Activated naive CD8-positive, alpha-beta T cell treated with anti-CD3 and anti-CD28 coated beads for 36 hours (primary cell): Measurements from ENCODE around the gene ANKMY2. TPM values are rescaled to one million over a fixed set of nuclear protein-coding genes. Genes with fewer than 3 reads are reported as not detected.
"Not testable (repeated sequence)": the region's sequence is repeated elsewhere in the genome, so short reads cannot be mapped to it uniquely, and the experiment has no call there.

Experiments
- DNase-seq: peaks from one replicate; pipeline ENCODE4 v3.0.0; 2021
- H3K27ac Mint-ChIP-seq: one replicate; pipeline ENCODE4 v1.8.0; 2022; ENCODE audit warnings: mild to moderate bottlenecking, moderate library complexity, mixed read lengths
- H3K27me3 Mint-ChIP-seq: one replicate; pipeline ENCODE4 v1.8.0; 2022; ENCODE audit warnings: mild to moderate bottlenecking, mixed read lengths
- H3K36me3 Mint-ChIP-seq: one replicate; pipeline ENCODE4 v1.8.0; 2021; ENCODE audit warnings: mild to moderate bottlenecking, mixed read lengths
- H3K4me1 Mint-ChIP-seq: one replicate; pipeline ENCODE4 v1.8.0; 2021; ENCODE audit warnings: mixed read lengths
- H3K4me3 Mint-ChIP-seq: one replicate; pipeline ENCODE4 v1.8.0; 2022; ENCODE audit warnings: mild to moderate bottlenecking, moderate library complexity, mixed read lengths
- H3K9me3 Mint-ChIP-seq: one replicate; pipeline ENCODE4 v1.8.0; 2022; ENCODE audit warnings: mixed read lengths
- total RNA-seq, 2 experiments: library from RNA; stranded (reverse); gene quantifications; one replicate each; pipeline ENCODE4 v1.2.3, GENCODE V29; 2021

Gene ANKMY2
- total RNA-seq, 2 experiments from 2014 or later, result 12.1 to 12.5 TPM

DNA sequence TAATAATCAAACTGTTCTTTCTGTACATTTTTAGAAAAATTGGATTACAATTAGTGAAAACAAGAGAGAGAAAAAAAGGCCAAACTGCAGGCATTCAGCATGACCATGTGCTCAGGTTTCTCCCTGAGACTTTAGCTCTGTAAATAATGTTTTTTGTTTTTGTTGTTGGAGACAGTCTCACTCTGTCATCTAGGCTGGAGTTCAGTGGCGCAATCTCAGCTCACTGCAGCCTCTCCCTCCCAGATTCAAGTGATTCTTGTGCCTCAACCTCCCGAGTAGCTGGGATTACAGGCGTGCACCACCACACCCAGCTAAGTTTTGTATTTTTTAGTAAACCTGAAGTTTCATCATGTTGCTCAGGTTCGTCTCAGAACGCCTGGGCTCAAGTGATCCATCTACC lies 23.4 kb upstream of the ANKMY2 start:
- no peak for DNase-seq
- Mint-ChIP-seq H3K9me3 (peaks cover 1% of the 10 kb centered on the region), H3K4me3 (no peak overlapping the region), H3K27ac (no peak overlapping the region), H3K27me3 (no peaks in the 10 kb centered on the region), H3K4me1 (peaks cover 23% of the 10 kb centered on the region), H3K36me3 (peaks cover 64% of the 10 kb centered on the region)

DNA sequence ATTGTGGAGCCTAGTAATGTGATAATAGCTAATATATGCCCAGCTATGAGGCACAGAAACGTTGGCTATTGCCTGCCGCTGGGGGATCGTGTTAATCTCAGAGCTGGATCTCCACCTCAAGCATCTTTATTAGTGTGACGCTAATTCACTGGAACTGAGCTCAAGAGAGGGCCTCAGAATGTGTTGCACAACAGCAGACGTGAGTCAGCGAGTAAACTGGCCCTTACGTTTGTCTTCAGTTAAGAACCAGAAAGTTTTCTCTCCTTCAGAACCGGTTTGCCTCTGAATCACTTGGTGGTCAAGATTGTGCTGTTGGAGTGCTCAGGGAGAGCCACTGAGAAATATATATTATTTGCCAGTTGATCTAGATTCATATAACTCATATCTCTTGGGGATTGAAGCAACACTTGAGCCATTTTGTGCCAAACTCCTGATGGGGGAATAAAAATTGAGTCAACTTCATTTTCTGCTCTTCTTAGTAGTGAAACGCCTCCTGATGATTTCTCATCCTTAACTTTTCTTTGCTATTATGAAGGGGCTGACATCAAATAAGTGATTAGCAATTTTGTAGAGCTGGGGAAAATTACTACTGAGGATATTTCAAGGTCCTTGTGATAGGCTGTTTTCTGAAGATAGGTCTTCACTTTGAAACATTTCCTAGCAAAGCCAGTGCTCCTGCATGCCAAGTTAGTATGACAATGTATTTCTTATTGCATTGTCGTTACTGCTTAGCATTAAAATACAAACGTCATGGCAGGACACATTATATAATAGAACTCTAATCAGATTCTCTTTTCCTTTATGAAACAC lies 22.7 kb upstream of the ANKMY2 start:
- Mint-ChIP-seq H3K36me3 (peaks cover 64% of the 10 kb centered on the region), H3K27ac (no peak overlapping the region), H3K4me1 (peaks cover 25% of the 10 kb centered on the region), H3K27me3 (no peaks in the 10 kb centered on the region), H3K4me3 (no peak overlapping the region), H3K9me3 (peaks cover 1% of the 10 kb centered on the region)
- DNase-seq, result no peak

- Mint-ChIP-seq H3K4me3 (no peak overlapping the region), H3K27me3 (no peaks in the 10 kb centered on the region), H3K9me3 (peaks cover 1% of the 10 kb centered on the region), H3K27ac (no peak overlapping the region), H3K36me3 (peaks cover 58% of the 10 kb centered on the region), H3K4me1 (peaks cover 24% of the 10 kb centered on the region)
- DNase-seq, result no peak
Observed at GRCh38 chr7:16667355-16667754, 21.8 kb upstream of the ANKMY2 start.

GRCh38 chr7:16661924-16662323 lies 16.4 kb upstream of the ANKMY2 start:
- Mint-ChIP-seq H3K4me1 (peaks cover 27% of the 10 kb centered on the region), H3K27ac (no peak overlapping the region)

GRCh38 chr7:16660702-16661464 lies 15.3 kb upstream of the ANKMY2 start:
- no peak overlapping the region for H3K27ac Mint-ChIP-seq
- no peak overlapping the region for H3K4me3 Mint-ChIP-seq
- peaks cover 31% of the 10 kb centered on the region for H3K36me3 Mint-ChIP-seq
- DNase-seq, result no peak
- peaks cover 33% of the 10 kb centered on the region for H3K4me1 Mint-ChIP-seq
- H3K9me3 Mint-ChIP-seq, result no peaks in the 10 kb centered on the region
- no peaks in the 10 kb centered on the region for H3K27me3 Mint-ChIP-seq

More at GRCh38 chr7:16661924-16662323, 16.4 kb upstream of the ANKMY2 start:
- H3K27me3 Mint-ChIP-seq, result no peaks in the 10 kb centered on the region
- H3K9me3 Mint-ChIP-seq, result no peaks in the 10 kb centered on the region
- no peak for DNase-seq
- no peak overlapping the region for H3K4me3 Mint-ChIP-seq
- H3K36me3 Mint-ChIP-seq, result peaks cover 27% of the 10 kb centered on the region

- H3K27ac Mint-ChIP-seq, H3K27me3 Mint-ChIP-seq, DNase-seq, H3K4me3 Mint-ChIP-seq, H3K9me3 Mint-ChIP-seq: not testable (repeated sequence)
- H3K36me3 Mint-ChIP-seq, result peaks cover 28% of the 10 kb centered on the region
- H3K4me1 Mint-ChIP-seq, result peaks cover 38% of the 10 kb centered on the region
Observed at GRCh38 chr7:16659854-16660497, 14.4 kb upstream of the ANKMY2 start.

DNA sequence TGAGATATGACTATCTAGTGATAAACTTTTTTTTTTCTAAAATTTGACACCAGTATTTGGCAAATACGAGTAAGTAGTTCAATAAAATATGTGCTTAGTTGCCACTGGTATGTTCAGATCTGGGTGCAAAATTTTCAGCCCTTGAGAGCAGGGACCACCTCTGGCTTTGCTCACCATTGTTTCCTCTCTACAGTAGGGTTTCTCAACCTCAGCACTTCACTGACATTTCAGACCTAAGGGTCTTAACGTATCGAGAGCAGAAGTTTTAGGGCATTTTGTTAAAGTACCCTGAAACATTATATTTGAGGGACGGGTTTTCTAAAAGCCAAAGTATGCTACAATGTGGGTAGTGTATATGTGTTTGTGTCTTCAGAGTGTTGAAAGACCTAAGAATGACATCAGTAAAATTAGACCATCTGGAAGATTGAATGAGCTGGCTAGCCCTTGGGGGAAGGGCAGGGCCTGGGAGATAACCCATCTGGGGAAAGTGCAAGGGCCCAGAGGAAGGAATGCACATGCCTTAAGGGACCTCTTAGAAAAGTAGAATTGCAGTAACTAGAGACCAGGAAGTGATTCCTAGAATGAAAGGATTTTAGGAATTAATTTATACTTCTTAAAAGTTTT lies 12.2 kb upstream of the ANKMY2 start:
- peaks cover 30% of the 10 kb centered on the region for H3K36me3 Mint-ChIP-seq
- no peaks in the 10 kb centered on the region for H3K27me3 Mint-ChIP-seq
- H3K9me3 Mint-ChIP-seq, result no peaks in the 10 kb centered on the region
- H3K27ac Mint-ChIP-seq, result no peak overlapping the region
- DNase-seq, result no peak
- no peak overlapping the region for H3K4me3 Mint-ChIP-seq
- H3K4me1 Mint-ChIP-seq, result peaks cover 43% of the 10 kb centered on the region

DNA sequence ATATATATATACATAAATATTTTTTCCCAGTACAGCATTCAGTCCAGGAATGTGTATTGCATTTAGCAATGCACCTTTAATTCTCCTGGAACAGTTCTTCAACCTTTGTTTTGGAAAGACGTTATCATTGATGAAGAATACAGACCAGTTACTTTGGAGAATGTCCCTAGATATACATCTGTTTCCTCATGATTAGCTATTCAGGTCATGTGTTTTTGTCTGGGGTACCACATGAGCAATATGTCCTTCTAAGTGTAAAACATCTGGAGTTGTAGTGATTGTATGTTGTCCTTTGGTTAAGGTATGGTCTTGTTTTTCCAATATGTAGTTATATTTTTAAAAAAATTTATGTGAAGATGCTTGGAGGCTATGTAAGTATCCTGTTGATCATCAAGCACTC lies 10.6 kb upstream of the ANKMY2 start:
- H3K36me3 Mint-ChIP-seq, result peaks cover 39% of the 10 kb centered on the region
- no peak overlapping the region for H3K4me3 Mint-ChIP-seq
- H3K4me1 Mint-ChIP-seq, result peaks cover 51% of the 10 kb centered on the region
- H3K27me3 Mint-ChIP-seq, result no peaks in the 10 kb centered on the region
- no peak for DNase-seq
- H3K27ac Mint-ChIP-seq, result no peak overlapping the region
- H3K9me3 Mint-ChIP-seq, result no peaks in the 10 kb centered on the region

GRCh38 chr7:16655394-16655793 lies 9.8 kb upstream of the ANKMY2 start:
- Mint-ChIP-seq H3K27ac (no peak overlapping the region), H3K36me3 (peaks cover 40% of the 10 kb centered on the region)

DNA sequence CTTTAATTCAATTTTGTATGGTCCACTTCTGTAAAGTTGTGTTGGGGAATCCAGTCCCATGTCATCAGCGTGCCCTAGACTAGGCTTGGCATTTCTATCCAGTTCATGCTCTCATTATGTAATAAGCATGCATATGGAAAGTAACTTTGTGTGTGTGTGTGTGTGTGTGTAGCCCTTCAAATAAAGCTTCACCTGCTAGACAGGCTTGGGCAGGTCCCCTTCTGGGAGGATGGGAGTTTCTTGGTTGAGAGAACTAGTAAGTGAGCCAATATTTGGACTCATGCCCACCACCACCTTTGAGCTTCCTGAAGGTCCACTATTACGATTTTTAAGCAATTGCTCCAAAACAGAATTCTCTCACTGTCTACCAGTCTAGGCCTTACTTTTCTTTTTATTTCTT lies 7.3 kb upstream of the ANKMY2 start:
- Mint-ChIP-seq H3K36me3 (peaks cover 53% of the 10 kb centered on the region), H3K9me3 (no peaks in the 10 kb centered on the region), H3K27me3 (no peaks in the 10 kb centered on the region), H3K4me1 (peaks cover 67% of the 10 kb centered on the region), H3K27ac (peak overlapping the region; percentile 25), H3K4me3 (no peak overlapping the region)
- DNase-seq, result no peak

More at GRCh38 chr7:16655394-16655793, 9.8 kb upstream of the ANKMY2 start:
- Mint-ChIP-seq H3K27me3 (no peaks in the 10 kb centered on the region), H3K9me3 (no peaks in the 10 kb centered on the region), H3K4me1 (peaks cover 48% of the 10 kb centered on the region), H3K4me3 (no peak overlapping the region)
- DNase-seq, result no peak

GRCh38 chr7:16652240-16652583 lies 6.7 kb upstream of the ANKMY2 start:
- no peaks in the 10 kb centered on the region for H3K9me3 Mint-ChIP-seq
- peaks cover 53% of the 10 kb centered on the region for H3K36me3 Mint-ChIP-seq
- no peak for DNase-seq
- no peaks in the 10 kb centered on the region for H3K27me3 Mint-ChIP-seq
- no peak overlapping the region for H3K27ac Mint-ChIP-seq
- H3K4me3 Mint-ChIP-seq, result no peak overlapping the region
- H3K4me1 Mint-ChIP-seq, result peaks cover 67% of the 10 kb centered on the region

DNA sequence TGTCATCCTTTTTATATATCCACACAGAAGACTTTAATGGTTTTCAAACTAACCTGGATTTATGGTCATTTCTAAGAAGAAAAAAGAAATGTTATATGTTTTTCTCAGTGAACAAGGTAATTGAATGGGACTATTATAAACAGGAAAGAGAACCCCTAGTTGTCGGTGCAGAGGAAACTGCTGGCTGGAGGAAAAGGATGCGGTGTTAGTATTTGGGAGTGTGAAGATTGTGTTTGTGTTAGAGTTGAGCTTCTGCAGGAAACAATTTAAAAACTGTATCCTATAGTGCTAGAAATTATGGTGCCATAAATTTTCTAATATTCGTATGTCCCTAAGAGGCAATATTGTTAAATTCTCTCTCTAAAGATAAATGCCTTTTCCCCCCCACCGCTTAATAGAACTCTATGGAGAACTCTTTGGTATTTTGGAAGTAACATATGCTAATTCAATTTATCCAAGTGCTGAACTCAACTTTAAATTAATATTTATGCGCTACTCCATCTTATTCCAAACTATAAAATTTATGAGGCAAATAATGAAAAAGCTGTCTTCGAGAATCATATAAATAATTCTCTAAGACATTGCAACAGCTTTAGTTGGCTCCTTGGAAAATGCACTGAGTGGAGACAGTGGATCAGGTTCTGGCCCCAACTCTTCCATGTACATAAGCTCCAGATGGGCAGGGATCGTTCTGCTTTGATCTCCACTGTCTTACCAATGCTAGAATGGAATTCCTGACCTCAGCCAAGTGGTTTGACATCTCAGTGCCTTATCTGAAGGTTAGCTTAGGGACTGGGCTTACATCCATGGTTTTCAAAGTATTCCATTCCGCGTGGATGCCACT lies 6.1 kb upstream of the ANKMY2 start:
- H3K4me3 Mint-ChIP-seq, result no peak overlapping the region
- H3K4me1 Mint-ChIP-seq, result peaks cover 69% of the 10 kb centered on the region
- no peaks in the 10 kb centered on the region for H3K27me3 Mint-ChIP-seq
- no peaks in the 10 kb centered on the region for H3K9me3 Mint-ChIP-seq
- H3K36me3 Mint-ChIP-seq, result peaks cover 56% of the 10 kb centered on the region
- DNase-seq, result no peak
- no peak overlapping the region for H3K27ac Mint-ChIP-seq

GRCh38 chr7:16650266-16650665 lies 4.7 kb upstream of the ANKMY2 start:
- no peak for DNase-seq
- Mint-ChIP-seq H3K36me3 (peaks cover 58% of the 10 kb centered on the region), H3K27me3 (no peaks in the 10 kb centered on the region), H3K4me3 (no peak overlapping the region), H3K9me3 (no peaks in the 10 kb centered on the region), H3K27ac (no peak overlapping the region), H3K4me1 (peaks cover 62% of the 10 kb centered on the region)

GRCh38 chr7:16649196-16649595 lies 3.6 kb upstream of the ANKMY2 start:
- no peaks in the 10 kb centered on the region for H3K27me3 Mint-ChIP-seq
- H3K36me3 Mint-ChIP-seq, result peaks cover 61% of the 10 kb centered on the region
- no peaks in the 10 kb centered on the region for H3K9me3 Mint-ChIP-seq
- no peak overlapping the region for H3K27ac Mint-ChIP-seq
- peaks cover 64% of the 10 kb centered on the region for H3K4me1 Mint-ChIP-seq
- H3K4me3 Mint-ChIP-seq, result peak overlapping the region; percentile 99
- no peak for DNase-seq
